K562 (cell line): ENCODE data around the gene SYCP1.

Experiments used
- RFX7 ChIP-seq: fragments of 250-450 bp; sonication (Bioruptor Pico); IDR thresholded peaks from 2 replicates; pipeline ENCODE4 v1.5.1; 2021; ENCODE audit warnings: mild to moderate bottlenecking
- ZSCAN32 ChIP-seq: fragments of 450-650 bp; formaldehyde crosslinking; IDR thresholded peaks from 2 replicates; pipeline ENCODE4 v1.4.0; 2020; ENCODE audit warnings: mild to moderate bottlenecking, moderate library complexity

DNA sequence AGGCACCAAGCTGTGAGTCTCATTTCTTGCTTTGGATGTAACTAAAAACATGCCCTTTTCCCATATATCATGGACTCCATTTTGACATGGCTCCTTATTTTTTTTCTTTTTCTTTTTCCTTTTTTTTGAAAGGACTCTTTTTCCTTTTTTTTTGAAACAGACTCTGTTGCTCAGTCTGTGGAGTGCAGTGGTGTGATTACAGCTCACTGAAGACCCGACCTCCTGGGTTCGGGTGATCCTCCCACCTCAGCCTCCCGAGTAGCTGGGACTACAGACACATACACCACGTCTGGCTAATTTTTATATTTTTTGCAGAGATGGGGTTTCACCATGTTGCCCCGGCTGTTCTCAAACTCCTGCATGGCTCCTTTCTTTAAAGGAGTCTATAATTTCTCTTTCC lies 10.4 kb upstream of the SYCP1 start:
- TF ChIP-seq RFX7 (no peak), ZSCAN32 (CRISPR knock-in tag) (no peak)
